Stimulated activated CD8-positive, alpha-beta memory T cell treated with anti-CD3 and anti-CD28 coated beads, Interleukin-7, amount 100 ng/mL, for 1 hour (primary cell): ENCODE data around the gene S100A10.

Source experiments
- DNase-seq, 2 donors: peaks; one replicate each; pipeline ENCODE4 v3.0.0-alpha.2; 2020; ENCODE audit warnings: low read depth in 2 of 2

The S100A10 gene, protein sequence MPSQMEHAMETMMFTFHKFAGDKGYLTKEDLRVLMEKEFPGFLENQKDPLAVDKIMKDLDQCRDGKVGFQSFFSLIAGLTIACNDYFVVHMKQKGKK

DNA sequence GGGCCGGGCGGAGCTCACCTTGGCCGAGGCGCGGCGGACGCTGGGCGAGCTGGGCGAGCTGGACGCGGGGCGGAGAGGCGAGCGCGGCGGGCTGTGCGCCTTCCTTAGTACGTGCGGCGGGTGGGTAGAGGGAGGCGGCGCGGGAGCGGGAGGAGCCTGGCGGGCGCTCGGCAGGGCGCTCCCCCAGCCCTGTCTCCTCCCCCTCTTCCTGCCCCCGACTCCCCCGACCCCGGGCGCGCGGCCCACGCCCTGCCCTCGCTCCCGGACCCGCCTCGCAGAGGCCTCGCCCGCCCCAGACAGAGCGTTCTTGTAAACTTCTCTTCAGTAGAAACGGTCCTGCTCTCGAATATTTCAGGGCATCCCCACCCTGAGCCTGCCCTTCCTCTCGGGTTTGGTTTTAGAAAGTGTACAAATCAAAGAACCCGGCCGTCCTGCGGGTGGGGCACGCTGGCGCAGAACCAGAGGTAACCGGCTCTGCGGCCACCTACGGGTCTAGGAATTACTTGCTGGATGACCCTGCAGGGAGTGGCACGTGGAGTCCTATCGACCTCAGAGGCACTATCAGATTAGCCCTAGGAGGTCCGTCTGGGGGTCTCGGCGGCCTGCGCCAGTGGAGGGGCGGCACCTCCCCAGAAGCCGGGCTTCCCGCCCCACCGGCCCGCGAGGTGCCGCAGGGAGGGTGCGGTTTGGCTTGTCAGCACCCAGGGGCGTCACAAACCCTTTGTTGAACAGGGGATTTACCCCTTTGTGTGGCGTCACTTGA, at the start of gene S100A10:
Gene S100A10 (minus strand): TSS at position 126 of the 763 bp plus-strand sequence. CDS start 7,629 bp downstream, outside the sequence.
- DNase-seq = peak; percentile 56

DNA sequence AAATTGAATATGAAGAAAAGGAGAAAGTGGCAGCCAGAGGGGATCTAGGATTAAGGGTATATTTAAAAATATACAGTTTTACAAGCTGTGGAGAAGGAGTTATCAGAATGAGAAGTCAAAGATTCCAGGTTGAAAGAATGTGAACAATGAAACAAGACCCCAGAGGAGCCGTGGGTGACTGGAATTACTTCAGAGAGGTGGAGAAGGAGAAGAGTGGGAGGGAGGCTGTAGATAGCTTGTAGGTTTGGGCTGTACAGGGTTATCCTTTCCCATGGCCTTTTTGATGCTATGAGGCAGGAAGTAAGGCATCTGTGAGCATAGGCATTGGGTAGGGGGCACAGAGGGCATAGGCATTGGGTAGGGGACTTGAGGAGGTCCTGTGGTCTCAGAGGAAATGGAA, 48.4 kb upstream of the S100A10 start:
- no peak for DNase-seq

GRCh38 chr1:152039886-152040285, 46.2 kb upstream of the S100A10 start:
- no peak for DNase-seq

GRCh38 chr1:152039461-152039860, 45.8 kb upstream of the S100A10 start:
- DNase-seq = no peak

GRCh38 chr1:152038871-152039270, 45.2 kb upstream of the S100A10 start:
- DNase-seq = no peak

GRCh38 chr1:152036267-152037216, 42.9 kb upstream of the S100A10 start, which contains the start of gene S100A11:
Gene S100A11, minus strand, starts transcription at chr1:152037004. Its CDS starts 89 bp downstream, at chr1:152036915.
- peak; percentile 34 to 46 for DNase-seq

GRCh38 chr1:152035539-152036266, 42.0 kb upstream of the S100A10 start:
- DNase-seq = no peak

GRCh38 chr1:152034654-152035538, 41.2 kb upstream of the S100A10 start:
- peak in 1 of 2 donors; percentile 40 for DNase-seq

GRCh38 chr1:152034324-152034653, 40.6 kb upstream of the S100A10 start:
- DNase-seq = no peak

- DNase-seq = no peak
These were observed 36.2 kb upstream of the S100A10 start for GRCh38 chr1:152029929-152030211.

- no peak for DNase-seq
These were observed 35.7 kb upstream of the S100A10 start for GRCh38 chr1:152029144-152029928.

DNA sequence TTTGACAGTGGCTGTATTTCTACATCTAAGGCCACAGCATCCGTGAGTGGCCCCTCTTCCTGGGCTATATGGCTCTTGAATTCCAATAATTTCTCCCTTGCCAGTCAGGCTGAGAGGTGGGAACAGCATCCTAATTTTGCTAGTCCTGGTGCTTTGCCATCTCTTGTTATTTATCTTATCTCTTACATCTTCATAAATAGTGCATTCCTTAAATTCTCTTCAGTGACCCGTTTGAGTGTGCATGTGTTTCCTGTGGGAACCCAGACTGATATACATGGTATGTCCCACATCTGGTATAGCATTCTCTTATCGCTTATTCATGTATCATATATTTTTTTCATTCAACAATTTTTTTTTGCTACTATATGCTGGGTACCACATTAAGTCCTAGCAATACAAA, 33.2 kb upstream of the S100A10 start:
- no peak for DNase-seq

DNA sequence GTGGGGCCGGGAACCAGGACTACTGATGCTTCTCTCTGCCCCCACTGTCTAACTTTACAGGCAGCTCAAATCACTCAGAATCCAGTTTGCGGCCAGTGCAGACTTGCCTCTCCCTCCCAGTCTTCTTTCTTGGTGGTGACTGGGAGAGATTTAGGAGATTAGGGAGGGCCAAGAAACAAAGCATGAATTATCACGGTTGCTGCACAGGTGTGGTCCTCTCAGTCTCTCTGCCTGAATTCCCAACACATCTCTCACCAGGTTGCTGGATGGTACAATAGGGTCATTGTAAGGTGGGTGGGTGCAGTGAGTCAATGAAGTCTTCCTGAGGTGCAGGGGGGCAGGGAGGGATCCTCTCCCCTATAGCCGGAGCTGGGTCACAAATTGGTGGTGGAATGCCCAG, 30.6 kb upstream of the S100A10 start:
- no peak for DNase-seq

GRCh38 chr1:152023221-152023620, 29.6 kb upstream of the S100A10 start:
- no peak for DNase-seq

DNA sequence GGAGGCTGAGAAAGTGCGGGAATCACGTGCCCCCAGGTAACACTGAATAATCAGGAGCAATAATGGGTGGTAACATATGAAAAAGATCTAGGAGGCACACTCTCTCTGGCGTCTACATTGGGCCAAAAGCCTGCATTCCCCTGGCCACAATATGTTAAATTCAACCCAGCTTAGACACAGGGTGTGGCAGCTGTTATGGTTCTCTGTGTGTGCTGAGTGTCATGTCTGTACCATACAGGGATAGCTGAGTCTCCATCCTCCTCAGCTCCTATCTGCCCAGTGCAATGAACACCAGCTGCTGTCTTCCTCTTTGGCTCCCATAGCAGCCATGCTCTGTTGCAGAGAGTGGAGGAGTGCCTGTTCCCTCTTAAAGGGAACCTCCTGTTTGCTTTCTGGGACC, 28.8 kb upstream of the S100A10 start:
- DNase-seq = no peak

DNA sequence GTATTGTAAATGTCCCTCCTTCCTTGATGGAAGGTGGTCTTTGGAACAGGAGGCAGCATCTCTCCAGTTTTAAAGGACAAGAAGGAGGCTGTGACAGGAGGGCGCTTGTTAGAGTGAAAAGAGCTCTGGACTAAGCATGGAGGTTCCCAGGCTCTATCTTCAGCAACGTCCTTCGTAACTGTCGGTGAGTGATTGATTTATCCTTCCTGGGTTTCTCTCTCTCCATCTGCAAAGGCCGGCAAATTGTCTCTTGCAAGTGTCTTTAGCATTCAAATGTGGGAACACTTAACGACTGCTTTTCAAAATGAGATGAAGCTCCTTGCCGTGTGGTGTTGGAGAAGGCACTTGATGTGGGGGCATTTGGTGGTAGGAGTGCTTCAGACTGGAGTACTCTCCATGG, 27.9 kb upstream of the S100A10 start:
- DNase-seq = no peak

DNA sequence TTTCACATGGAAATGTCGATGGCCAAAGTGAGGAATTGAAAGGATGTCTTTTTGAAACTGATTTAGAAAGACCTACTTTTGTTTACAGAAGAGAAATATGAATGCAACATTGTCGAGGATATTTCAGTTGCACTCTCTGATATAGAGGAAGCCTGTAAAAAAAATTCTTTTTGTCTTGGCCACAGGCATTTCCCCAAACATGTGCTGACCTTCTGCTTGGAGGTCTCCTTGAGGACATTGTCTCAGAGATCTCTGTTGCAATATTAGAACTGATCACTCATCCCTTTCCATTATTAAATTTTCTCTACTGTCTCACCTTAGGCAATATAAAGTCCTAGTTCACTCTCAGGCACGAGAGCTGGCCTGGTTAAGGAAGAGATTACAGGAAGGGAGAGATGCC, 27.2 kb upstream of the S100A10 start:
- DNase-seq = no peak

GRCh38 chr1:152018537-152018936, 24.9 kb upstream of the S100A10 start:
- no peak for DNase-seq

- no peak for DNase-seq
These were observed 22.1 kb upstream of the S100A10 start for GRCh38 chr1:152015766-152016165.

GRCh38 chr1:152014943-152015342, 21.3 kb upstream of the S100A10 start:
- no peak for DNase-seq
